ENCODE data around the gene TMEM248.
"Not testable (repeated sequence)": the region's sequence is repeated elsewhere in the genome, so short reads cannot be mapped to it uniquely, and the experiment has no call there.

TMEM248 gene

GRCh38 chr7:66910789-66911188 lies 10.2 kb upstream of the TMEM248 start:
- DNase-seq (ENCODE audit: low read depth) = no peak

GRCh38 chr7:66911191-66911590 lies 9.8 kb upstream of the TMEM248 start:
- DNase-seq (ENCODE audit: low read depth) = not testable (repeated sequence)

GRCh38 chr7:66912195-66912594 lies 8.8 kb upstream of the TMEM248 start:
- no peak for DNase-seq (ENCODE audit: low read depth)

- DNase-seq (ENCODE audit: low read depth) = no peak
Measured at GRCh38 chr7:66913118-66914037, 7.6 kb upstream of the TMEM248 start.

GRCh38 chr7:66917904-66918303 lies 3.1 kb upstream of the TMEM248 start:
- DNase-seq (ENCODE audit: low read depth) = not testable (repeated sequence)

GRCh38 chr7:66919304-66919703 lies 1.7 kb upstream of the TMEM248 start:
- DNase-seq (ENCODE audit: low read depth) = no peak

GRCh38 chr7:66919704-66920103 lies 1.3 kb upstream of the TMEM248 start:
- DNase-seq (ENCODE audit: low read depth) = no peak

GRCh38 chr7:66920256-66920655 lies 769 bp upstream of the TMEM248 start:
- no peak for DNase-seq (ENCODE audit: low read depth)

GRCh38 chr7:66921396-66921917 lies 432 bp downstream of the TMEM248 start:
- no peak for DNase-seq (ENCODE audit: low read depth)

GRCh38 chr7:66921918-66922486 lies 977 bp downstream of the TMEM248 start:
- peak; percentile 15 for DNase-seq (ENCODE audit: low read depth)

GRCh38 chr7:66925255-66925654 lies 4.2 kb downstream of the TMEM248 start:
- no peak for DNase-seq (ENCODE audit: low read depth)

- no peak for DNase-seq (ENCODE audit: low read depth)
Measured at GRCh38 chr7:66927348-66927948, 6.4 kb downstream of the TMEM248 start.

- no peak for DNase-seq (ENCODE audit: low read depth)
Measured at GRCh38 chr7:66928388-66928787, 7.4 kb downstream of the TMEM248 start.

GRCh38 chr7:66929165-66929564 lies 8.1 kb downstream of the TMEM248 start:
- no peak for DNase-seq (ENCODE audit: low read depth)

- no peak for DNase-seq (ENCODE audit: low read depth)
Measured at GRCh38 chr7:66929935-66930334, 8.9 kb downstream of the TMEM248 start.

- DNase-seq (ENCODE audit: low read depth) = no peak
Measured at GRCh38 chr7:66930341-66930740, 9.3 kb downstream of the TMEM248 start.

GRCh38 chr7:66933469-66933868 lies 12.4 kb downstream of the TMEM248 start:
- DNase-seq (ENCODE audit: low read depth) = no peak

- no peak for DNase-seq (ENCODE audit: low read depth)
Measured at GRCh38 chr7:66937940-66938339, 16.9 kb downstream of the TMEM248 start.

GRCh38 chr7:66939325-66939724 lies 18.3 kb downstream of the TMEM248 start:
- no peak for DNase-seq (ENCODE audit: low read depth)

GRCh38 chr7:66946545-66946944 lies 25.5 kb downstream of the TMEM248 start:
- DNase-seq (ENCODE audit: low read depth) = no peak

- no peak for DNase-seq (ENCODE audit: low read depth)
Measured at GRCh38 chr7:66948480-66949109, 27.6 kb downstream of the TMEM248 start.

- no peak for DNase-seq (ENCODE audit: low read depth)
Measured at GRCh38 chr7:66950311-66950710, 29.3 kb downstream of the TMEM248 start.
